Islet of Langerhans (tissue), 1 donor: Measurements from ENCODE around the gene PHRF1.

ENCODE experiments used
- FAIRE-seq: peaks from one replicate; lab custom pipeline; 2011; peaks lifted over from hg19 to GRCh38; lab: Jason Lieb, UNC

PHRF1 gene

GRCh38 chr11:656426-656825 is 80.2 kb downstream of the PHRF1 start:
- FAIRE-seq, result no peak

- FAIRE-seq, result no peak
These were observed 80.6 kb downstream of the PHRF1 start for GRCh38 chr11:656866-657265.

- no peak for FAIRE-seq
These were observed 81.4 kb downstream of the PHRF1 start for GRCh38 chr11:657691-658126.

- FAIRE-seq, result no peak
These were observed 83.3 kb downstream of the PHRF1 start for GRCh38 chr11:659532-660085.

GRCh38 chr11:660281-660680 is 84.0 kb downstream of the PHRF1 start:
- FAIRE-seq, result no peak

GRCh38 chr11:660681-661444 is 84.6 kb downstream of the PHRF1 start:
- FAIRE-seq, result no peak
